ELF-1 (cell line): ENCODE data around the gene ENOX1.

Experiments
- DNase-seq: peaks from one replicate; pipeline ENCODE4 v3.0.0-alpha.2; 2016; ENCODE audit warnings: low read depth, low spot score

Gene ENOX1

DNA sequence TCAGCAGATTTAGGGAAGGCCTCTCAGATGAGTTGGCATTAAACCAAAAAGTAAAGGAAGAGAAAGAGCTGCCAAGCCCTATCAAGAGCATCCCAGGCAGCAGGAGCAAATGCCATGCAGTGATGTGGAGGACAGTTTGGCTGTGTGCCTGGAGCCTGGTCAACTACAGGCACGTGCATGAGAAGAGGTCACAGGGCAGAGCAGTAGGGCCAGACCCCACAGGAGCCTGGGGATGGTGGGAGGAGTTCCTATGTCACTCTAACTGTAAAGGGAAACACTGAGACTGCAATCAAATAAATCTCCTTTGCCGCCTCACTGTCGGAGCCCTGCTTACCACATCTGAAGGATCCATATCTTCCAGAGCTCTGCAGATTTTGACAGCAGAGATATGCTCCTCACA lies 240.5 kb downstream of the ENOX1 start:
- DNase-seq = peak; percentile 53

DNA sequence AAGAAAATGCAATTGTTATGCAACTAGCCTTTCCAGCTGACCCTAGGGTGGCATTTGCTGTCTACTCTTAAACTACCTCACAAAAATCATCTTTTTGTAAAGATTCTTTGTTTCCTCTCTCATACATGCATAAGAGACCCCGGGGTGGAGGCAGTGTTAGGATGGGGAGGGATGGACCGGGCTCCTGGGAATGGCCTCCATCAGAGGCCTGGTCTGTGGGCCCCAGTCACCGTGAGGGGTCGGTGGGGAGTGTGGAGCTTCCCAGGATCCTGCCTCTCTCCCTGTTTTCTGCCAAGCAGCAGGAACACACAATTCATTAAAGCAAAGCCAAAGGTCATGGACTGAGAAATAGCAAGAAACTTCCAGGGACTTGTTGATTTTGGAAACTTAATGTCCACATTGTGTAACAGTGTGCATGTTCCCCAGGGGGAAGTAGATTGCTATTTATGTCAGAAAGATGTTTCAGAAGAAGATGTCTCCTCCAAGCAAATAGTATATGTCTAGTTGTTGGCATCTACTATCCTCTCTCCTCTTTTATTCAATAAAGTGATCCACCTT lies 241.4 kb downstream of the ENOX1 start:
- no peak for DNase-seq

DNA sequence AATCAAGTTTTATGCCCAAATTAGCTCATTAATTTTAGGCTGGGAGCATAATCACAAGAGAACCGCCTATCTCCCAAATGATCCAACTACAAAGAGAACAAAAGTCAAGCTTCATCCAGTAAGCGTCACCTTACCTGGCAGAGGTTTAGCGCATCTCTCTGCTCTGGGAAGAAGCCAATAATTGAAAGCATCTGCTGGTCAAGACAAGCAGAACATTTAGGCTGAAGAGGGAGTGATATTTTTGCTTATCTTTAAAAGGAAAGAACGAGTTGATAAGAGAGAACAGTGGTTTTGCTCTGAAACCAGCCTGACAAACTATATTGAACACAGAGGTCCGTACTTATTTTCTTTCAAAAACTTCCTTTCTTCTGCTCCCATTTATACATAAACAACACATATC lies 242.1 kb downstream of the ENOX1 start:
- no peak for DNase-seq

DNA sequence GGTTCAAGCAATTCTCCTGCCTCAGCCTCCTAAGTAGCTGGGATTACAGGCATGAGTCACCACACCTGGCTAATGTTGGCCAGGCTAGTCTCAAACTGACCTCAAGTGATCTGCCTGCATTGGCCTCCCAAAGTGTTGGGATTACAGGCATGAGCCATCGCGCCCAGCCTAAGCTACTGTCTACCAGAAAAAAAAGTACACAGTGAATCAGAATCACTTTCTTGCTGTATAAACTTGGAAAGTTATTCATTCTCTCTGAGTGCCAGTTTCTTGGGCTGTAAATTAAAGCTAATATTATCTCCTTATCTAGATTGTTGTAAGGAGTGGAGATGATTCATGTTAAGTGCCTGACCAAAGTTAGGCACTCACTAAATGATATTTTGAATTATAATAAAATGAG lies 242.8 kb downstream of the ENOX1 start:
- DNase-seq = peak; percentile 23

DNA sequence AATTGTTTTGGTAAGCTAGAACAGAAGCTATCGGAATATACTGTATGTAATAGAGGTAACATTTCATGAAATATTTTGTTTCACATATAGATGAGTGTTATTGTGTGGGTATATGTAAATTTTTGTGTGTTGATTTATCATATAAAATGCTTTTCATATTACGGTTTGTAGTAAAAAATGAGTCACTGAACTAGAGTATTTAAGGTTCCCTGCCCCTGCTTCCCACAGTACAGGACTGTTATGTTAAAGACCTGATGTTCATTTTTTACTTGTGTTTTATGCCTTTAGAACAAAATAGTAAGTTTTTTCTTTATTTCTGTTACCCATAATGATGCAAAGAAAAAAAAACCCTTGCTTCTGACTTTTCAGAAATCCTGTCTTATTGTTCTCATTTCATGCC lies 243.4 kb downstream of the ENOX1 start:
- no peak for DNase-seq

DNA sequence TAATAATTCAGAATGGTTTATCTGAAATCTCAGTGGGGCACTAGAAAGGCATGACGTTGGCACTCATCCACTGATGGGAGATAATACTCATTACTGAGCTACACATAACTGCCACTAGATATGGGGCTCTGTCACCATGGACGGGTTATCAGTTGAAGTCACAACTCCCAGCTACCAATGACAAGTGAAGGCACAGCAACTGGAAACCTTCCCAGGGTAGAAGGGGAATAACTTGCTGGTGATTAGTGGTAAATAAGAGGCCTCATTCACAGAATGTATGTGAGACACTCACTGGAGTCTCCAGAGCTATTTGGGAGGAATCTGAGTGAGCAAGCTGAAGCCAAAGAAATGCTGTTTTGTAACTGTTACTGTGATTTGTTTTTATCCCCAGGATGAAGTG lies 249.6 kb downstream of the ENOX1 start:
- no peak for DNase-seq

DNA sequence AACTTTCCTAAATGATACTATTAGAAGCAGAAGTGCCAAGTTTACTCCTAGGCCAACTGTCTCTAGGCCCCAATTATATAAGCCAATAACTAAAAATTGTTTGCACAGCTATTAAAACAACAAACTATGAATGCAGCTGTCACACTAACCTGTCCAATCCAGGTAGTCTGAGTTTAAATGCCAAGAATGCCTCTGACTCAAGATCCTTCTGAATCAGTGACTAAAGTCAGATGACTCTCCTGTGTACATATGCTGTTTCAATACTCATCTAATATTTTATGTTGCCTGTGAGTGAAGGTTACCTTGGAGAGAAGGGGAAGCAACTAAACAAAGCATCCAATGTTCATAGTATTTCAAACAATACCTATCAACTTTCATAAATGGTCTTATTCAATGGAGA lies 257.0 kb downstream of the ENOX1 start:
- DNase-seq = no peak

DNA sequence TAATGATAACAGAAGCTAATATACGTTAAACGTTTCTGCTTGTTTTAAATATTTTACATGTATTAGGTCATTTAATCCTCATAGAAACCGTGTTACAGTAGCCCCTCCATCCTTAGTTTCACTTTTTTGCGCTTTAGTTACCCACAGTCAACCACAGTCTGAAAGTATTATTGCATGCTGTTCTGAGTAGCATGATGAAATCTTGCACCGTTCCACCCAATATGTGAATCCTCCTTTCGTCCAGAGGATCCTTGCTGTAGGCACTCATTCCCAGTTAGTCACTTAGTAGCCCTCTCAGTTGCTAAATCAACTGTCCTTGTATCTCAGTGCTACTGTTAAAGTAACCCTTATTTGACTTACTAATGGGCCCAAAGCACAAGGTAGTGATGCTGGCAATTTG lies 257.8 kb downstream of the ENOX1 start:
- DNase-seq = no peak

DNA sequence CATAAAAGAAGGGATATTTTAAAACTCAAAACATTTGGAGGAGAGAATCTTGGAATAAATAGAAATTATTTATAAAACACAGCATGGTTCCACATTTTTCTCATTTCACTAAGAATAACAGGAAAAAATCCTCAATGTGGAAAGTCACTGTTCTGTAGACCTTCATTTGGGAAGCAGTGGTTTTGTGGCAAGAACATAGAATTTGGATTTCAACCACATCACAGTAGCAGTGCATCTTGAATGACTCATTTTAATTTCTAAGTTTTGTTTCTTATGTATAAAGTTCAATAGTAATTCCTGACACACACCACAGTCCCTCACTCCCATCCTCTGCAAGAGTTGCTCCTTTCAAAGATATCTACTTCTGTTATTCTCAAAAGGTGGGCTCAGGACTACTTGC lies 264.0 kb downstream of the ENOX1 start:
- DNase-seq = no peak

DNA sequence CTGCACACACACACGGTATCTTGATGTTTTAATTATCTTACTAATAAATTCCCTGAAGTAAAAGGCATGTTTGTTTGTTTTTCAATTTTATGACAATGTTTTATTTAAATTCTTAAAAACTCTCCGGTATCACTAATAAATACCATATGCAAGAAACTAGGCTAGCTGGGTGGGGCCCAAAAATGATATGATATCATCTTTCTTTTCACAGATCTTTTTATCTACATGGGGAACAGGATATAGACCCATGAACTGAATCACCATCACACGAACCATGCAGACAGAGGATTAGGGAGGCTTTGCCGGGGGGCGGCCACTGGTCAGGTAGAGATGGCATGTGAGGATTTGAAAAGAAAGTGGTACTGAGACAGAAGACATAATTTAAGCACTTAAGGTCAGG lies 266.4 kb downstream of the ENOX1 start:
- DNase-seq = no peak

DNA sequence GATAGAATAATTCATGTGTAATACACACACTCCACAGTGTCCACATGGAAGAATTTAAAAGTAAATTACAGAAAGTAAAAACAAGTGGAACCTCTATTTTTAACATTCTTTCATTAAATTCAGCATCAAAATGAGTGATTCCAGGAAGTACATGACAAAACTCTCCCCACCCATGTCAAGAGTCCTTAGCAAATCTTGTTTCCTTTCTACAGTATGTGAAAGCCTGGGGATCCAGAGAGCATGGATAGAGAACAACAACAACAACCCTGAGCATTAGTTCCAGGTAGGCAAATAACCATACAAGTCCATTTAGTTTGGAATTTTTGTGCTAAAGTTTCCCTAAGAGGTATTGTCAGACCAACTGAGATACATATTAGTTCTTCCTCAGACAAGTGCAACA lies 267.9 kb downstream of the ENOX1 start:
- DNase-seq = no peak

DNA sequence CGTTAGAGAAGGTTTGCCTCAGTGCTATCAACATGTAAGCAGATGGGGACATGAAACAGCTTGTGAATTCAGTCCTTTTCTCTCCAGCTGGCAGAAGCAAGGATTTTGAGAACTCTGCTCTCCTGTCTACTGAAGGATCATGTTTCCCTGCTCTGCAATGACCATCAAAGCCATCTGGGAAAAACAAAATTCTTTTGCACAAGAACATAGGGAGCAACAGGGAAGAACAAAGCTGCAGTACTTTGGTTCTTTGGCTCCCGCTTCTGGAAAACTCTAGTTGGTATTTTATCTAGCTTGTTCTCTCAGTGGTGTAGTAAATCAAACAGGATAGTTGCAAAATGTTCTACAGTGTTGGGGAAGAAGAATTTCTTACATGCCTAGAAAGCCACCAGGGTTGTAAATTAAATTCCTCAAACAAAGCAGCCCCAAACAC lies 270.4 kb downstream of the ENOX1 start:
- peak; percentile 13 for DNase-seq

DNA sequence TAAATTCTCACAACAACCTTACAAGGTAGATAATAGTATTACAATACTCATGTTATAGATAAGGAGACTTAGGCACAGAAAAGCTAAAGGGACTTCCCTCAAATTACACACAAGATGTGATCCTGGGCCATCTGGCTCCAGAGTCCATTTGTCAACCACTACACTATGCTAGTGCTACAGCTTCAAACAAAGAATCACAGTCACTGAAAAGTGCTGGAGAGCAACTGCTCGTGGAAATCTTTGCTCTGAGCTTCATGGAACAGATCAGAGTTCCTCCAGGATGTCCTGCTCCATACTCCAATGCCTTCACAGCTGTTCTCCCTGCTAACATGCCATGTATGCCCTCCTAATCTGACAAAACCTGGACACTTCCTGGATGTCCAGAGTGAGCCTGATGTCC lies 271.2 kb downstream of the ENOX1 start:
- DNase-seq = no peak

DNA sequence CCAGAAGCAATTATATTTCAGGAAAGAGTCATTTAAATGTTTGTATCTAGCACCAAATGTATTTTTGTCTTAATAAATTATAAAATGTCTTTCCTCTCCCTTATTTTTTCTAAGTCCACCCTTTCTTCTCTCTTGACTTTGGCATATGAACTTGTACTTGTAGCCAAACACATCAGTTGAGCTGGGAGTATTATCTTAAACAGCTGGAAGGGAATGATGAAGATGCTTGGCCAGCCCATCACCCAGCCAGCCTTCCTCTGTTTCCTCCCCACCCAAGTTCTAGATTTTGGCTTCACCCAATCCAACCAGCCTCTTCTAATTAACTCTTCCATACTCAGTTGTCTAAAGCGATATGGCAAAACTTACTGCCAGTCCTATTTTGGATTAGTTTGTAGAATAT lies 272.5 kb downstream of the ENOX1 start:
- DNase-seq = no peak

DNA sequence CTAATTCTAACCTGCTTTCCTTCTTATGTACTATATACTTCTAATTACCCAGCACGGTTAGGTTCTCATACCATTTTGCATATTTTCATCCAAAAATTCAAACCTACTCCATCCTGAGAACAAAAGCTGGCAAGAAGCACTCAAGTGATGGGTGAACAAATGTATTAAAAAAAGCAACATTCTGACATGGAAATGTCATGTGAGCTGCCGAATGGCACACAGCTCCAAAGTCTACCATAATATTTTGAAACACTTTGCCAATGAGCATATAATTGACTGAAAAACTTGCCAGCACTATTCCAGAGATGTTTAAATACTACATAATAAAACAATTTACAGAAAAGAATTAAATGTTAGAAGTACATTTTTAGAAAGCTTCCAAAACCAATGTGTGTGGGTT lies 274.6 kb downstream of the ENOX1 start:
- no peak for DNase-seq

DNA sequence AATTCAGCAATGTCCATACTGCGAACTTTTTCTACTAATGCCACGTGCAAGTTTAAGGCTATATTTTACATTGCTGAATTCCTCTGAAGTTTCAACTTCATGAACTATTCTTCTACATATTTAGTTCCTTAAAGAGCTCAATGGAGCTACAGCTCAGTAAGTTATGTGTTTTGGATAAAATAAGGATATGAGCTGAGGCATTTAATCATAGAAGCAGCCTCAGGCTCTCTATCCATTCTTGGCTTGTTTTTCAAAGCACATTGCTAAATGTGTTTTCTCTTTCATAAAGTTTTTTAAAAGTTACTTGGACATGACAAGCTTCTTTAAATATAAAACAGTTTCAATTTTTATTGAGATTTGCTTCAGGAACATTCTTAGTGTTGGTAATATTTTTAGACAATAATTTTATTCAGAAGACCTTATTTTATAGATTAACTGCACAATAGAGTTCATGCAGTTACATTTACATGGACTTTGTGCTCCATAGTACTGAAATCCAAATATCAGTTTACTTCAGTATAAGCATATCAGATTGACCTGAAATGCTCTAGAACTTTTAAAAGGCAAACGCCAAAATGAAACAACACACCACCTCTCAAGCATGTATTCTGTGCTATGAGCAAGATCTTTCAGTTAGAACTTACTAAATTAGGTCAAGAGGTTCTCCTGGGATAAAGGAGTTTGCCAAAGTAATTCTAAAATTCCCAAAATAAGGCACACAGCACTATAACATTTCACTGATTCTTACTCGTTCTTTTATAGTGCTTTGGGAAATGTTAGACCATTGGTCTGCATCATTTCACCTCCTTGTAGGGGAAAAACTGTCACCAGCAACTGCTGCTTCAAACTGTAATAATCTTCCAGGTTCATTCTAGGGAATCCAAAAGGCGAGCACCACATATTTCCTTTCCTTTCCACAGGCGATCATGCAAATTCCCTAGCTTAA lies 275.5 kb downstream of the ENOX1 start:
- no peak for DNase-seq

DNA sequence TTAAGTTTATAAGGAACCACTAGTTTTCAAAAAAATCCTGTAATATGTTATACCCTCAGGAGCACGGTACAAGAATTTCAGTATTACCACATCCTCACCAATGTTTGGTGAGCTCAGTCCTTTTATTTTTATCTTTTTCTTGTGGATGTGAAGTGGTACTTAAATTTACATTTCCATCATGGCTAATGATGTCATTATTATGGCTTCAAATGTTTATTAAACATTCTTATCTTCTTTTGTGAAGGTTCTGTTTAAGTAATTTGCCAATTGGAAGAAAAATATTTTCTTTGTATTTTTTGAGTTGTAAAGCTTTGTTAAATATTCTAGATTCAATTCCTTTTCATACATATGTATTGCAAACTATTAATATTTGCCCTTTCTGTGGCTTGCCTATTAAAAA lies 291.0 kb downstream of the ENOX1 start:
- DNase-seq = no peak

DNA sequence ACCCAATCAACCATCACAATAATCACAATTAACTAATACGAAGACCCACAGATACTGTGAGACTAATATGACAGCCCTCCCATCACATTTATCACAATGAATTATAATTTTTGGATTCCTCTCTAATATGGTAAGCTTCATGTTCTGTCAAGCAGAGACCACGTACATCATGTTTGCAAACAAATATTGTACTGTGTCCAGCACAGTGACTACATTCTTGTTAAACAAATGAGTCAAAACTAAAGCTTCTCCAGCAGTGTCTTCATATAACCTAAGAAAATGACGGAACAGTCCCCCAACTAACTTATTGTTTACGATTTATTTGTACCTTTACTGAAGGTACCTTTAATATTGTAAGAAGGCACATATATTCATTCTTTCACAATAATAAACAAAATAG lies 292.6 kb downstream of the ENOX1 start:
- DNase-seq = no peak

DNA sequence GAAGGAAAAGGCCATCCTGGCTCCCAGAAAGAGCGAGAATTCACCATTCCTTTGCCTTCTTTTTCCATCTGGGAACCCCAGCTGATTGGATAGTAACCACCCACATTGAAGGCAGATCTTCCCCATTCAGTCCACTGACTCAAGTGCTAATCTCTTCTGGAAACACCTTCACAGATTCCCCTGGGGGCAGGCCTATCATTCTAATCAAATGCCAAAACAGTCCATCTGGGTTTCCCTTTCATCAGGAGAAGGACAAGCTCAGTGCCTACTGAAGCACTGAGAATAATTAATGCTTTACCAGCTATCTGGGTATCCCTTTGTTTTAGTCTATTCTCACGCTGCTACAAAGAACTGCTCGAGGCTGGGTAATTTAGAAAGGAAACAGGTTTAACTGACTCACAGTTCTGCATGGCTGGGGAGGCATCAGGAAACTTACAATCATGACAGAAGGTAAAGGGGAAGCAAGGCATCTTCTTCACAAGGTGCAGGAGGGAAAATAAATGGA lies 293.2 kb downstream of the ENOX1 start:
- DNase-seq = peak; percentile 69

DNA sequence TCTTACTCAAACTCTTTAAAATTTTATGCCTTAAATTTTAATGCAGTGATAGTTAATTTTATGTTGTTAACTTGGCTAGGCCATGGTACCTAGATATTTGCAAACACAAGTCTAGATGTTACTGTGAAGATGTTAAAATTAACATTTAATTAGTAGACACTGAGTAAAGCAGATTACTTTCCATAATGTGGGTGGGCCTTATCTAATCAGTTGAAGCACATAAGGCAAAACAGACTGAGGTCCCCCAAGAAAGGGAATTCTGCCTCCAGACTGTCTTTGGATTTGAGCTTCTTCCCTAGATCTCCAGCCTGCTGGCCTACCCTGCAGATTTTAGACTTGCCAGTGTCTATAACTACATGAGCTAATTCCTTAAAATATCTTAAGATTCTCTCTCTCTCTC lies 294.0 kb downstream of the ENOX1 start:
- DNase-seq = no peak

DNA sequence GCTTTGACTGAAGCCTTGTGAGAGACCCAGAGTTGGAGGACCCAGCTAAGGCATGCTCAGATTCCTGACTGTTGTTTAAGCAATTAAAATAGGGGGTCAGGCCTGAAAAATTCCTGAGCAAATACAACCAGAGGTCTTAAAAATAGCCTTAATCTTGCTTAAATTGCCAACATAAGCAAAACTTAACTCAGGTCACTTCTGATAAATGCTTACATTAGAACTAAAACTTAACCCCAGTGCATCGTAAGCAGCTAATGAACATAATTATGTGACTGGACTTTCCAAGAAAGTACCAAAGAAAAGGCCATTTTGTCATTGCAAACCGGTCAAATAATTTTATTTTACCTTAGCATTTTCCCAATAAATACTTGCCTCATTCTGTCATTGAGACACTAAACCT lies 294.5 kb downstream of the ENOX1 start:
- DNase-seq = no peak

DNA sequence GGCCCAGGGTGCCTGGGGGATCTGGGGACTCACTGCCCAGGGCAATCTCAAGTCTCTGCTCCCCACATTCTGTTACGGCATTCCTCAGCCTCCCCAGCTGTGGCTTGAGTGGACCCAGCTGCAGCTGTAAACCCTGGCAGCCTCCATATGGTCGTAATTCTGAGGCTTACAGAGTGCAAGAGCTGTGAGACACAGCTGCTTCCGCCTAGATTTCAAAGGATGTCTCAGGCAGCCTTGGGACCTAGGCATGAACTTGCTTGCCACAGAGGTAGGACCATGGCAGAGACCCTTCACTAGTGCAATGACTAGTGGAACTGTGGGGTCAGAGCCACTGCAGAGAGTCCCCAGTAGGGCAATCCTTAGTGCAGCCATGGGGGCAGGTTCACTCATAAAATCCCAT lies 297.5 kb downstream of the ENOX1 start:
- no peak for DNase-seq

DNA sequence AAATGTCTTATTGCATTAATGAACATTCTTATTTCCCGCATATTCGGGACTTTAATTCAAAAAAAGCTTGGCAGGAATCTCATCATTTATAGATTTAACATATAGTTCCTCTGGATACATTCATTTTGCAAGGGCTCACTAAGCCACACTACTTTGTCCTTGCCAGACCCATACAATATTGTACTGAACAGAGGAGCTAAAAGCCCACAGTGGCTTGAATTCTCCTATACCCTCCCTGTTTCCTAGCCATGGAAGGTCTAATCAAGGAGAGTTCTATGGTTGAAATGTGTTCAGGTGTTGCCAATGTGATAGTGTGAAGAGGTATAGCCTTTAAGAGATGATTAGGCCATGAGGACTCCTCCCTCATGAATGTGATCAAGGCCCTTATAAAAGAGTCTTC lies 298.9 kb downstream of the ENOX1 start:
- DNase-seq = no peak
